ENCODE results near the gene KCNH2. TPM values are rescaled to one million over a fixed set of nuclear protein-coding genes. Genes with fewer than 3 reads are reported as not detected.

The KCNH2 gene
- total RNA-seq, 2 experiments from 2014 or later = not detected

DNA sequence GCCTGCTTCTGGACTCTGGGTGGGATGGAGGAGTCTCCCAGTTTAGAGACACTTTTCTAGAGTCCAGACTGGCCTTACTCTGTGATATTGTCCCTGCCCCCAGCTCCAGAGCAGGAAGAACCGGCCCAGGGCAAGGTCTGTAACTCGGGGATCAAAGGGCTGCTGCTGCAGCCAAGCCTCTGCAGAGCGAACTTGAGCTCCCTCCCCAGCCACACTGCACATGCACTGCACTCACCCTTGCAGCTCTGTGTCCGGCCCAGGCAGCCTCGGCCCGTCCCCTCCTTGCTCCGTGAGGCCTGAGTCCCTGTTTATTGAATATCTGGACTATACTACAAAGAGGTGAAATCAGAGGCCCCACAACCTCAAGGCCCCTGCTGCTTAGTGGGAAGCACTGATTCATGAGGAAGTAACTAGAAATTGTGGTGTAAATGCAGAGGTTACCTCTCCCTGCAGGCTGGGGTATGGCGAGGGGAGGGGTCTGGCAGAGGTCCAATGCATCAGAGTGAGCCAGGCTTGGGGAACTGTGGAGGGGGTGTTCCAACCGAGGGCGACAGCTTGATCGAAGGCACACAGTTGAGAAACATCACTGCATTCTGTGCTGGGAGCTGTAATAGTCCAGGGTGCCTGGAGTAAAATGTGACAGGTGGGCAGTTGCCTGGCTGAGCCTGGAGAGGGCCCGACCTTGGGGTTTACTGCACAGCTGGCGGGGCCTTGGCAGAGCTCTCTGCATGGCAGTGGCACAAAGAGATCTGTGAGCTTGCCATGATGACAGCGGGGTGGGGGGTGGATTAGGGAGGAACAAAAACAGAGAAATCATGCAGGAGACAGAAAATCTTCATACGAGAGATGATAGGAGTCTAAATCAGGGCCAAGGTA, 76.7 kb downstream of the KCNH2 start:
- Mint-ChIP-seq H3K36me3 (ENCODE audit: low read depth) (no peaks in the 10 kb centered on the region), H3K27ac (no peak overlapping the region), H3K4me1 (ENCODE audit: low read depth) (peaks cover 8% of the 10 kb centered on the region), H3K9me3 (ENCODE audit: insufficient read depth) (no peaks in the 10 kb centered on the region), H3K27me3 (ENCODE audit: low read depth) (peaks cover 76% of the 10 kb centered on the region), H3K4me3 (no peak overlapping the region)
- ATAC-seq = no peak
- DNase-seq = no peak
- POLR2A ChIA-PET = no interaction called here
- CTCF ChIA-PET = interaction anchor here (0.6 to 2.2 kb wide), 5 partner anchors 23 to 209 kb away, joined by 3 to 10 read pairs (median 4); no protein-coding TSS in a partner anchor

- no peak for ATAC-seq
- Mint-ChIP-seq H3K9me3 (ENCODE audit: insufficient read depth) (no peaks in the 10 kb centered on the region), H3K27me3 (ENCODE audit: low read depth) (peaks cover 72% of the 10 kb centered on the region), H3K27ac (no peak overlapping the region), H3K4me1 (ENCODE audit: low read depth) (peaks cover 8% of the 10 kb centered on the region), H3K4me3 (no peak overlapping the region), H3K36me3 (ENCODE audit: low read depth) (no peaks in the 10 kb centered on the region)
- POLR2A ChIA-PET = no interaction called here
- DNase-seq = no peak
- CTCF ChIA-PET = interaction anchor here (0.6 to 0.9 kb wide), 2 partner anchors 94 to 210 kb away, joined by 3 read pairs; no protein-coding TSS in a partner anchor
Observed at GRCh38 chr7:150900675-150901074, 77.4 kb downstream of the KCNH2 start.

GRCh38 chr7:150898475-150899011, 79.6 kb downstream of the KCNH2 start:
- Mint-ChIP-seq H3K9me3 (ENCODE audit: insufficient read depth) (no peaks in the 10 kb centered on the region), H3K27ac (no peak overlapping the region), H3K4me1 (ENCODE audit: low read depth) (peaks cover 8% of the 10 kb centered on the region), H3K4me3 (no peak overlapping the region), H3K36me3 (ENCODE audit: low read depth) (no peaks in the 10 kb centered on the region), H3K27me3 (ENCODE audit: low read depth) (peaks cover 62% of the 10 kb centered on the region)
- CTCF ChIA-PET = interaction anchor here (0.7 to 2.3 kb wide), 44 partner anchors 8 to 513 kb away, joined by 3 to 35 read pairs (median 4); no protein-coding TSS in a partner anchor
- peak; percentile 86 for ATAC-seq
- peak; percentile 83 for DNase-seq
- POLR2A ChIA-PET = no interaction called here

DNA sequence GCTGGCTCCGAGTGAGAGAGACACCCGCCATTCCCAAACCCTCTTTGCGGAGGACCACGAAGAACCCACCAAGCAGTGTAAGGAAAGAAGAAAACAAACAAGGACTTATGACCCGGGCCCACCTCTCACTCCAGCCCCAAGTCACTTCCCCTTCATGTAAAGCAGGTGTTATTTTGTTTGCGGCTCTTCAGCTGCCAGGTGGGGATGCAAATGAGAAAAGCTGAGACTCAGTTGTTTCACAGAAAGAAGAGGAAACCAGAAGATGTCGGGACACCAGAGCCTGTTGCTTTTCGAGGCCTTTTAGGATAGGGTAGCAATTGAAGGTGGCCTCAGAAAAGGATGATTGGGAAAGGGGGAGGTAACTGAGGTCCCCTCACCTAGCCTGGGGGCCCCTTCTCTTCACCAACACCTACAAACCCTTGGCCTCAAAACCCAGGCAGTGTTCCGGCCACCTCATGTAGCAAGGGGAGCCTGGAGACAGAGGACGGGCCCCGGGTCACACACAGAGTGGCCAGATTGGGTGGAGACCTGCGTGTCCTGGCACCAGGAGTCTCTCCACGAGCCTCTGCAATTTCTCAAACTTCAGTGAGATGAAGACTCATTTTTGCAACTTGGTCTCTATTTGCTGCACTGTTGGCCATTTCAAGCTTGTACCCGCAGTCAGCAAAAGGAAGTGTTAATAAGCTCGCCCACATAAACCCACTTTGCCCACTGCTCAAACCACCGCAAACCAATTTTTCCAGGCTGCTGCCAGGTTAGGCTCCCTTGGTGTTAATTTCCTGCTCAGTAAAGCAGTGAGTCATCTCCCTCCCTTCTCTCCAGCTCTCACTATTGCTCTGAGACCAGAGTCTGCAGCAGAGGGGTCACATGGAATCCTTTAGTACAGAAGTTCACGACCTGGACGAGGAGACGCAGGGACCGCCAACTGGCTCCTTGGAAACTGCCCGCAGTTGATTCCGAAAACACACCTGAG, 80.3 kb downstream of the KCNH2 start:
- POLR2A ChIA-PET = no interaction called here
- Mint-ChIP-seq H3K27ac (no peak overlapping the region), H3K36me3 (ENCODE audit: low read depth) (no peaks in the 10 kb centered on the region), H3K4me1 (ENCODE audit: low read depth) (peaks cover 8% of the 10 kb centered on the region), H3K4me3 (no peak overlapping the region), H3K9me3 (ENCODE audit: insufficient read depth) (no peaks in the 10 kb centered on the region), H3K27me3 (ENCODE audit: low read depth) (peaks cover 59% of the 10 kb centered on the region)
- ATAC-seq = no peak
- CTCF ChIA-PET = interaction anchor here (0.7 to 2.3 kb wide), 44 partner anchors 9 to 512 kb away, joined by 3 to 35 read pairs (median 4); no protein-coding TSS in a partner anchor
- DNase-seq = no peak

DNA sequence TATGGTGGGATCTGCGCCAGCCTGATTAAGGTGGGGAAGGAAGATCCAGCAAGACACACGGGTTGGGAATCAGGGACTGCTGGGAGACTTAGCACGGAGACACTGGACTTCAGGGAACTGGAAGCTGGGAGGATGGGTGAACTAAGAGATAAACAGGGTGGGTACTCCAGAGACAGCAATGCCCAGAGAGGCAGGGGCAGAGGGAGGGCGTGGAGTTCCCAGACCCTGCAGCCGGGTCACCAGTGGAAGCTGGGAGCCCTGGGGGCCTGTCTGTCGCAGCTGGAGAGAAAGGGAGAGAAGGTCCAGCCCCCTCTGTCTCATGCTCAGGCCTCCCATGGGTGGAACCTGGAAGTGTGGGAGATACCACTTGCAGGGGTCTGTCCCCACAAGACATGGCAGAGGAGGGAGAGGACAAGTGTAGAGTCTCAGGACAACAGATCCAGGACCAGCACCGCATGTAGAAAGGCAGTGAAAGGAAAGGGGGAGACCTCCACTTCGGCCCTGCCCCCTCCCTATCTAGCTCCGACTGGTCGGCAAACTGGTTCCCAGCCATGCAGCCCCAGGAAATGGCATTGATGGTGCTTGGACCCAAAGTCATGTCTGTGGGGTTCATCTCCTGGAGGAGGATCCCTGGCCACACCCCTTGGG, 81.4 kb downstream of the KCNH2 start:
- ChIA-PET POLR2A (no interaction called here), CTCF (interaction anchor here (2.0 to 2.3 kb wide), 2 partner anchors 12 to 18 kb away, joined by 16 to 25 read pairs; no protein-coding TSS in a partner anchor)
- H3K27ac Mint-ChIP-seq = no peak overlapping the region
- H3K9me3 Mint-ChIP-seq (ENCODE audit: insufficient read depth) = no peaks in the 10 kb centered on the region
- peaks cover 55% of the 10 kb centered on the region for H3K27me3 Mint-ChIP-seq (ENCODE audit: low read depth)
- DNase-seq (no peak), ATAC-seq (no peak)
- H3K4me1 Mint-ChIP-seq (ENCODE audit: low read depth) = peaks cover 8% of the 10 kb centered on the region
- H3K36me3 Mint-ChIP-seq (ENCODE audit: low read depth) = no peaks in the 10 kb centered on the region
- no peak overlapping the region for H3K4me3 Mint-ChIP-seq

DNA sequence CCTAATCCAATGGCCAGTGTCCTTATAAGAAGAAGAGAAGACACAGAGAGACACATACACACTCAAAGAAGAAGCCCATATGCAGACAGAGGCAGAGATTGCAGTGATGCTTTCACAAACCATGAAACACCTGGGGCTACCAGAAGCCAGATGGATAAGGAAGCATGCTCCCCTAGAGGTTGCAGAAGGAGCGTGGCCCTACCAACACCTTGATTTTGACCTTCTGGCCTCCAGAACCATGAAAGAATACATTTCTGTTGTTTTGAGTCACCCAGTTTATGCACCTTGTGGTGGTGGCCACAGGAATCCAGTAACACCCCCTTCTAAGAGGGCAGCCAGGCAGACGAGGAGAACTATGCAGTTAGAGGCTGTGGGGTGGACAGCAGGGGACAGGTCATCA, 82.3 kb downstream of the KCNH2 start:
- CTCF ChIA-PET = no interaction called here
- Mint-ChIP-seq H3K4me3 (no peak overlapping the region), H3K27me3 (ENCODE audit: low read depth) (peaks cover 49% of the 10 kb centered on the region)

More for the DNA sequence above, 82.3 kb downstream of the KCNH2 start:
- no peaks in the 10 kb centered on the region for H3K9me3 Mint-ChIP-seq (ENCODE audit: insufficient read depth)
- H3K4me1 Mint-ChIP-seq (ENCODE audit: low read depth) = peaks cover 8% of the 10 kb centered on the region
- POLR2A ChIA-PET = no interaction called here
- no peak overlapping the region for H3K27ac Mint-ChIP-seq
- no peaks in the 10 kb centered on the region for H3K36me3 Mint-ChIP-seq (ENCODE audit: low read depth)
- ATAC-seq (no peak), DNase-seq (no peak)

Other genes starting within 250 kb of the KCNH2 start
- 10 to 100 TPM; 56.3 to 63.3 TPM for gene GIMAP5, start 240.9 kb downstream of the KCNH2 start, total RNA-seq
- gene TMEM176B, start 178.0 kb downstream of the KCNH2 start, total RNA-seq = not detected
- not detected for gene TMEM176A, start 177.6 kb downstream of the KCNH2 start, total RNA-seq
- not detected for gene AOC1, start 125.8 kb downstream of the KCNH2 start, total RNA-seq
- 10 to 100 TPM; 12.2 to 13.8 TPM for gene NOS3, start 12.7 kb upstream of the KCNH2 start, total RNA-seq
- gene ATG9B, start 46.2 kb upstream of the KCNH2 start, total RNA-seq = 1 to 10 TPM; 6.8 to 7.4 TPM
- gene ABCB8, start 50.1 kb upstream of the KCNH2 start, total RNA-seq = 10 to 100 TPM; 48.0 to 49.5 TPM
- gene ASIC3, start 70.2 kb upstream of the KCNH2 start, total RNA-seq = 1 to 10 TPM; 2.8 to 3.2 TPM
- gene CDK5, start 79.6 kb upstream of the KCNH2 start, total RNA-seq = 10 to 100 TPM; 20.3 to 21.0 TPM
- gene SLC4A2, start 81.3 kb upstream of the KCNH2 start, total RNA-seq = 100 to 1,000 TPM; 107 to 112 TPM
- gene FASTK, start 102.5 kb upstream of the KCNH2 start, total RNA-seq = 10 to 100 TPM; 81.8 to 88.1 TPM
- 10 to 100 TPM; 76.7 to 82.6 TPM for gene TMUB1, start 105.2 kb upstream of the KCNH2 start, total RNA-seq
- 10 to 100 TPM; 12.1 to 12.6 TPM for gene AGAP3, start 108.2 kb upstream of the KCNH2 start, total RNA-seq
- gene GBX1, start 189.4 kb upstream of the KCNH2 start, total RNA-seq = not detected
- not detected for gene ASB10, start 208.9 kb upstream of the KCNH2 start, total RNA-seq
- under 1 TPM in 1 of 2 experiments, not detected in 1; 0.76 TPM for gene H2BK1, start 232.2 kb upstream of the KCNH2 start, total RNA-seq
- 10 to 100 TPM; 38.2 to 45.9 TPM for gene ABCF2, start 248.9 kb upstream of the KCNH2 start, total RNA-seq

Data from activated CD8-positive, alpha-beta T cell treated with anti-CD3 and anti-CD28 coated beads, Interleukin-2, amount 10 ng/mL, durations not matched to agents 7 days and 5 days (primary cell).